ENCODE results near the gene EFCAB9. TPM values are rescaled to one million over a fixed set of nuclear protein-coding genes. Genes with fewer than 3 reads are reported as not detected.
"Not testable (repeated sequence)": the region's sequence is repeated elsewhere in the genome, so short reads cannot be mapped to it uniquely, and the experiment has no call there.

Gene EFCAB9
- total RNA-seq, 1 experiment from 2014 or later, result not detected

DNA sequence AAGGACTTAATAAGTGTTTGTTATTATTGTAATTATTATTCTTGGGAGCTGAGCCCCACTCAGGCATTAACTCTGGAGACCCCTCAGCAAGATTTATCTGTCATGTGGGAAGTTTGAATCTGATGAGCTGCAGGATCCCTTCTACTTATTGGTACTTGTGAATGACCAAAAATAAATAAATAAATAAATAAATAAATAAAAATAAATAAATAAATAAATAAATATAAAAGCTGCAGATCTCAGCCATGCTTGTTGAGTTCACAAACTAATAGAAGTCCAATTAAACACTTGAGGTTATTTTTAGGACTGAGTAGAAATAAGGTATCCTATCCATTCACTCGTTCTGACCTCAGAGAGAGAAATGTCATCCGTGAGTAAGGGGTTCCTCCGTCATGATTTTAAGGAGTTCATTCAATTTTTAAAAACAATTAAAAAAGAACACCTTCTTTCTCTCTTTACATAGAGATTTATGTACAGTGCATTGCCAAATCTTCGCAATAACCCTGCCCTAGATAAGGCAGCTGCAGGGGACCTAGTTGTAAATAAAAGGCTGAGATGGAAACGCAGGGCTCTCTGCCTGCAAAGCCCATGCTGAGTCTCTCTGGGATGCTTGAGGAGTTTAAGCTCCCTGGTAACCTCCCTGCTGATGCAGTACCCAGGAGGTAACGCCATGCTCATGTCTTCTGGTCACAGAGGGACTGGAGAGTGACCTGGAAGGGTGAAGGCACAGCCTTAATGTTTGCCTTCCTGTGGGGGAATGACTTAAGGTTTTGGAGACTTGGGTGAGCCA lies 1.2 kb downstream of the EFCAB9 start:
- H3K4me3 Mint-ChIP-seq, result no peak overlapping the region
- H3K79me1 ChIP-seq (ENCODE audit: insufficient read depth, low read depth, low read length, poor library complexity, severe bottlenecking), result no peaks in the 10 kb centered on the region
- H3K4ac ChIP-seq (ENCODE audit: low read depth, low read length), result no peak overlapping the region
- H2BK5ac ChIP-seq (ENCODE audit: insufficient read length, low read length), result no peak overlapping the region
- peaks cover 7% of the 10 kb centered on the region for H3K27me3 Mint-ChIP-seq (ENCODE audit: low read depth)
- 0 out of 2 replicates have a peak, but pooled peaks cover under 1% of the 10 kb centered on the region for H3K4me1 ChIP-seq (ENCODE audit: insufficient read depth, low read length)
- no peak overlapping the region for H2BK20ac ChIP-seq (ENCODE audit: low read depth, low read length, poor library complexity, severe bottlenecking)
- H4K5ac ChIP-seq (ENCODE audit: insufficient read length, low read depth, low read length), result no peak overlapping the region
- H2BK120ac ChIP-seq (ENCODE audit: low read depth, low read length, poor library complexity, severe bottlenecking), result no peak overlapping the region
- no peak overlapping the region for H3K27ac Mint-ChIP-seq
- peaks cover 2 to 6% of the 10 kb centered on the region in 2 experiments; a peak in 4 of 5 replicates for H3K9me3 Mint-ChIP-seq
- DNase-seq, result no peak
- no peak overlapping the region for H4K8ac ChIP-seq (replicated peaks; ENCODE audit: insufficient read length, low read depth, low read length)
- no peak overlapping the region for H2BK15ac ChIP-seq (ENCODE audit: low read depth, low read length)
- H3K23ac ChIP-seq (ENCODE audit: insufficient read length, low read depth, low read length), result no peak overlapping the region
- H4K20me1 ChIP-seq (ENCODE audit: control insufficient read depth, insufficient read depth, insufficient read length), result no peaks in the 10 kb centered on the region
- no peak overlapping the region for H3K4me2 ChIP-seq (ENCODE audit: insufficient read depth, insufficient read length, low read length)
- H3K56ac ChIP-seq (ENCODE audit: insufficient read length, low read depth, low read length), result no peak overlapping the region
- no peaks in the 10 kb centered on the region for H3K79me2 ChIP-seq (ENCODE audit: insufficient read depth, low read length)
- H2AFZ ChIP-seq (ENCODE audit: low read length), result no peak overlapping the region
- no CpG with 5 or more reads among the region's 6 CpGs for WGBS (ENCODE audit: extremely low coverage, insufficient read length, low lambda C conversion rate)
- H3K4me1 Mint-ChIP-seq, result peaks cover 4% of the 10 kb centered on the region in 2 experiments
- H3K27me3 ChIP-seq (ENCODE audit: insufficient read depth, low read length), result no peaks in the 10 kb centered on the region
- peaks cover 0 to 6% (median 4%) of the 10 kb centered on the region in 3 experiments; a peak in 4 of 7 replicates for H3K36me3 Mint-ChIP-seq (ENCODE audit: insufficient read depth in 1 of 3, low read depth in 3 of 3)
- no peak overlapping the region for H3K27ac ChIP-seq (ENCODE audit: insufficient read length, low read depth, low read length)
- no peak overlapping the region for H3K9ac ChIP-seq (ENCODE audit: extremely low read depth, insufficient read length, low read length)
- no peak overlapping the region for H3T11ph ChIP-seq (ENCODE audit: low read length)
- H3K9me3 ChIP-seq (ENCODE audit: control insufficient read depth, low read depth, low read length), result no peaks in the 10 kb centered on the region
- no peak overlapping the region for H4K91ac ChIP-seq (ENCODE audit: insufficient read length, low read depth, low read length)
- no peak overlapping the region for H3K18ac ChIP-seq (ENCODE audit: insufficient read length, low read depth, low read length)
- H2BK12ac ChIP-seq (ENCODE audit: insufficient read length, low read depth, low read length), result no peak overlapping the region
- H2AK5ac ChIP-seq (ENCODE audit: insufficient read length, low read length), result no peak overlapping the region
- H3K14ac ChIP-seq (ENCODE audit: insufficient read depth, low read length), result no peak overlapping the region
- H3K23me2 ChIP-seq (ENCODE audit: insufficient read length, low read depth, low read length, poor library complexity, severe bottlenecking), result no peaks in the 10 kb centered on the region
- TF ChIP-seq, protein P1, sequence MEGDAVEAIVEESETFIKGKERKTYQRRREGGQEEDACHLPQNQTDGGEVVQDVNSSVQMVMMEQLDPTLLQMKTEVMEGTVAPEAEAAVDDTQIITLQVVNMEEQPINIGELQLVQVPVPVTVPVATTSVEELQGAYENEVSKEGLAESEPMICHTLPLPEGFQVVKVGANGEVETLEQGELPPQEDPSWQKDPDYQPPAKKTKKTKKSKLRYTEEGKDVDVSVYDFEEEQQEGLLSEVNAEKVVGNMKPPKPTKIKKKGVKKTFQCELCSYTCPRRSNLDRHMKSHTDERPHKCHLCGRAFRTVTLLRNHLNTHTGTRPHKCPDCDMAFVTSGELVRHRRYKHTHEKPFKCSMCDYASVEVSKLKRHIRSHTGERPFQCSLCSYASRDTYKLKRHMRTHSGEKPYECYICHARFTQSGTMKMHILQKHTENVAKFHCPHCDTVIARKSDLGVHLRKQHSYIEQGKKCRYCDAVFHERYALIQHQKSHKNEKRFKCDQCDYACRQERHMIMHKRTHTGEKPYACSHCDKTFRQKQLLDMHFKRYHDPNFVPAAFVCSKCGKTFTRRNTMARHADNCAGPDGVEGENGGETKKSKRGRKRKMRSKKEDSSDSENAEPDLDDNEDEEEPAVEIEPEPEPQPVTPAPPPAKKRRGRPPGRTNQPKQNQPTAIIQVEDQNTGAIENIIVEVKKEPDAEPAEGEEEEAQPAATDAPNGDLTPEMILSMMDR (conservative IDR thresholded peaks at IDR 0.05), result no peak

DNA sequence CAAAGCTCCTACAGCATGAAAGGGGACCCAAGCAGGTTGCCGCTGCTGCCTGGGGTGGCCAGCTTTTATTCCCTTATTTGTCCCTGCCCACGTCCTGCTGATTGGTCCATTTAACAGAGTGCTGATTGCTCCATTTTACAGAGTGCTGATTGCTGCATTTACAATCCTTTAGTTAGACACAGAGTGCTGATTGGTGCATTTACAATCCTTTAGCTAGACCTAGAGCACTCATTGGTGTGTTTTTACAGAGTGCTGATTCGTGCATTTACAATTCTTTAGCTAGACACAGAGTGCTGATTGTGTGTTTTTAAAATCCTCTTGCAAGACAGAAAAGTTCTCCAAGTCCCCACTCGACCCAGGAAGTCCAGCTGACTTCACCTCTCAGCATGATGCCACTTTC lies 3.8 kb downstream of the EFCAB9 start:
- not testable (repeated sequence) for H3K79me2 ChIP-seq (ENCODE audit: insufficient read depth, low read length); H3K56ac ChIP-seq (ENCODE audit: insufficient read length, low read depth, low read length); H2AFZ ChIP-seq (ENCODE audit: low read length); H3T11ph ChIP-seq (ENCODE audit: low read length); H3K27me3 ChIP-seq (ENCODE audit: insufficient read depth, low read length); H4K20me1 ChIP-seq (ENCODE audit: control insufficient read depth, insufficient read depth, insufficient read length); H3K79me1 ChIP-seq (ENCODE audit: insufficient read depth, low read depth, low read length, poor library complexity, severe bottlenecking); H2BK20ac ChIP-seq (ENCODE audit: low read depth, low read length, poor library complexity, severe bottlenecking); H3K18ac ChIP-seq (ENCODE audit: insufficient read length, low read depth, low read length); H3K27ac ChIP-seq (ENCODE audit: insufficient read length, low read depth, low read length); H3K23me2 ChIP-seq (ENCODE audit: insufficient read length, low read depth, low read length, poor library complexity, severe bottlenecking); H3K4ac ChIP-seq (ENCODE audit: low read depth, low read length); H3K36me3 Mint-ChIP-seq (ENCODE audit: insufficient read depth in 1 of 3, low read depth in 3 of 3); DNase-seq; H4K91ac ChIP-seq (ENCODE audit: insufficient read length, low read depth, low read length); H4K8ac ChIP-seq (replicated peaks; ENCODE audit: insufficient read length, low read depth, low read length); H3K4me2 ChIP-seq (ENCODE audit: insufficient read depth, insufficient read length, low read length); H2AK5ac ChIP-seq (ENCODE audit: insufficient read length, low read length); H4K5ac ChIP-seq (ENCODE audit: insufficient read length, low read depth, low read length); H3K4me1 ChIP-seq (ENCODE audit: insufficient read depth, low read length); H3K9ac ChIP-seq (ENCODE audit: extremely low read depth, insufficient read length, low read length); H3K4me3 Mint-ChIP-seq; H3K27me3 Mint-ChIP-seq (ENCODE audit: low read depth); H3K9me3 ChIP-seq (ENCODE audit: control insufficient read depth, low read depth, low read length); H3K27ac Mint-ChIP-seq; H2BK12ac ChIP-seq (ENCODE audit: insufficient read length, low read depth, low read length); H3K23ac ChIP-seq (ENCODE audit: insufficient read length, low read depth, low read length); H2BK15ac ChIP-seq (ENCODE audit: low read depth, low read length); H3K9me3 Mint-ChIP-seq; H3K14ac ChIP-seq (ENCODE audit: insufficient read depth, low read length); H2BK120ac ChIP-seq (ENCODE audit: low read depth, low read length, poor library complexity, severe bottlenecking); H2BK5ac ChIP-seq (ENCODE audit: insufficient read length, low read length); H3K4me1 Mint-ChIP-seq
- WGBS (ENCODE audit: extremely low coverage, insufficient read length, low lambda C conversion rate), result no CpG with 5 or more reads among the region's 4 CpGs

Measured in H9 (cell line).